Caco-2 (cell line): ENCODE results near the gene SEC11C. TPM values are rescaled to one million over a fixed set of nuclear protein-coding genes. Genes with fewer than 3 reads are reported as not detected.

ENCODE experiments used
- BruUV-seq: library from RNA; stranded (reverse); fragments of 400-500 nt; replicated peaks from 2 replicates; lab custom pipeline; 2021; lab: Mats Ljungman, UMichigan
- CTCF ChIA-PET: fragments of 300-600 bp; sonication (Branson Sonifier 250); formaldehyde crosslinking; loops from one replicate; lab custom pipeline; 2022; ENCODE audit warnings: antibody characterized with exemption; lab: Charles Lee
- POLR2A ChIA-PET: fragments of 300-600 bp; sonication (Branson Sonifier 250); formaldehyde crosslinking; loops from one replicate; lab custom pipeline; 2022; ENCODE audit warnings: antibody characterized with exemption; lab: Charles Lee
- DNase-seq, 2 experiments: peaks; one replicate each; pipeline versions ENCODE4 v3.0.0 to v3.0.0-alpha.2; 2020 to 2022
- H3K27me3 ChIP-seq: replicated peaks from 2 replicates; pipeline ENCODE4 v1.6.0; 2011; ENCODE audit warnings: low read length; ENCODE audit not compliant: control insufficient read depth, insufficient read depth
- H3K36me3 ChIP-seq: 2 replicates; pipeline ENCODE4 v1.5.1; 2011; ENCODE audit warnings: low read length; ENCODE audit not compliant: control insufficient read depth, insufficient read depth
- H3K4me1 ChIP-seq: fragments of 250-450 bp; sonication (Bioruptor Pico); 2 replicates; pipeline ENCODE4 v1.5.1; 2020; ENCODE audit warnings: mild to moderate bottlenecking
- H3K4me3 ChIP-seq: 2 replicates; pipeline ENCODE4 v1.5.1; 2011; ENCODE audit warnings: low read depth, mild to moderate bottlenecking, control low read depth, low read length
- H3K9me3 ChIP-seq: fragments of 250-450 bp; sonication (Bioruptor Pico); 2 replicates; pipeline ENCODE4 v1.5.1; 2020; ENCODE audit warnings: mild to moderate bottlenecking, moderate library complexity
- H3K27ac Mint-ChIP-seq: one replicate; pipeline ENCODE4 v1.8.0; 2022; ENCODE audit warnings: mixed read lengths; ENCODE audit not compliant: unreplicated experiment
- H3K27me3 Mint-ChIP-seq: one replicate; pipeline ENCODE4 v1.8.0; 2022; ENCODE audit warnings: mixed read lengths; ENCODE audit not compliant: insufficient read depth, unreplicated experiment
- H3K36me3 Mint-ChIP-seq: one replicate; pipeline ENCODE4 v1.8.0; 2022; ENCODE audit warnings: mild to moderate bottlenecking, mixed read lengths; ENCODE audit not compliant: insufficient read depth, unreplicated experiment
- H3K4me1 Mint-ChIP-seq: one replicate; pipeline ENCODE4 v1.8.0; 2022; ENCODE audit warnings: low read depth, mixed read lengths; ENCODE audit not compliant: unreplicated experiment
- H3K4me3 Mint-ChIP-seq: one replicate; pipeline ENCODE4 v1.8.0; 2022; ENCODE audit warnings: mild to moderate bottlenecking, moderate library complexity, mixed read lengths; ENCODE audit not compliant: unreplicated experiment
- H3K9me3 Mint-ChIP-seq: one replicate; pipeline ENCODE4 v1.8.0; 2022; ENCODE audit warnings: mixed read lengths; ENCODE audit not compliant: unreplicated experiment
- intact Hi-C: fragments of 100-400 bp; cut with micrococcal nuclease; formaldehyde crosslinking; loops from one replicate; pipeline ENCODE4 v1.10.0; 2022; ENCODE audit not compliant: unreplicated experiment
- total RNA-seq: library from RNA; stranded (reverse); gene quantifications from 2 replicates; pipeline ENCODE4 v1.2.3, GENCODE V29; 2022
- TF ChIP-seq, protein P1 (sequence below), 2 experiments: fragments of 200-600 bp in 1 of 2; IDR thresholded peaks; 1 replicate in 1 of 2; 2 replicates in 1 of 2; pipeline versions ENCODE4 v1.5.1 to v1.8.0; 2011 to 2022; ENCODE audit warnings: antibody characterized with exemption in 1 of 2, control low read depth in 1 of 2, inconsistent platforms in 1 of 2, low read depth in 1 of 2, low read length in 1 of 2, mild to moderate bottlenecking in 1 of 2, moderate library complexity in 1 of 2; ENCODE audit not compliant: insufficient read depth in 1 of 2, severe bottlenecking in 1 of 2, unreplicated experiment in 1 of 2

Gene SEC11C
- total RNA-seq, 1 experiment from 2014 or later = 36.1 TPM

DNA sequence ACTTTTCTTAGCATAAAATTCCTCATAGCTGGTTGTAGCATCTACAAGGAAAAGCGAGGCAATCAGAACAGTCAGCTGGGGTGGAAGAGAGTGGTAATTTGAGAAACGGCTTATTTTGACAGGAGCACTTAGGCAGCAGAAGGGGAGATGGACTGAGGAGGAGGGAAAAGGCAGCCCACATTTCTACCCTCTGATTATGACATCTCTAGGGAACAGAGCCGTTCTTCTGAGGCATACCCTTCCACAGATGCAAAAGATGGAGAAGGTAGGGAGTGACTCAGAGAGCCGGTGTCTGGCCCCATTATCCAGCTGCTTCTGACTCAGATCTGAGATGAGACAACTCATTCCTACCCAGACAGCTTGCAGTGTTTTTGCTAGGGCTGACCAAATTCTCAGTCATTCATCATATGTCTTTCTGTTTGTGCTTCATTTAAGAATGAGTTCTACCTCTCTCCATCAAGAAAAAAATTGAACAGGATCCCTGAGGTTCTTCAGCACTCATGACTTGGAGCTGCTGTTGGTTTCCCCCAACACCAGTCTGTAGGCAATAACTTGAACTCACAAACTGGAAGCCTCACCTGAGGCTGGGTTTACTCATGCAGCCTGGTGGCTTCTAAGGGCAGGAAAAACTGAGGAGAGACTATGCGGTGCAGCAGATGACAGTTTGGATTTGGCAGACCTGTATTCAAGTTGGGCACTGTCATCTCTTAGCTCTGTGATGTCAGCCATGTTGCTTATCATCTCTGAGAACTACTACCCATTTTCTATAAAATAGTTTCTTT lies 15.9 kb upstream of the SEC11C start:
- BruUV-seq = no TSS peak
- H3K4me3 Mint-ChIP-seq = no peak overlapping the region
- Histone ChIP-seq H3K36me3 (no peaks in the 10 kb centered on the region), H3K4me3 (no peak overlapping the region), H3K4me1 (no peaks in the 10 kb centered on the region), H3K9me3 (no peaks in the 10 kb centered on the region), H3K27me3 (no peaks in the 10 kb centered on the region)
- H3K9me3 Mint-ChIP-seq = no peaks in the 10 kb centered on the region
- no peak for DNase-seq
- no peaks in the 10 kb centered on the region for H3K4me1 Mint-ChIP-seq
- ChIA-PET POLR2A (no interaction called here), CTCF (no interaction called here)
- no peaks in the 10 kb centered on the region for H3K36me3 Mint-ChIP-seq
- TF ChIP-seq, protein P1, sequence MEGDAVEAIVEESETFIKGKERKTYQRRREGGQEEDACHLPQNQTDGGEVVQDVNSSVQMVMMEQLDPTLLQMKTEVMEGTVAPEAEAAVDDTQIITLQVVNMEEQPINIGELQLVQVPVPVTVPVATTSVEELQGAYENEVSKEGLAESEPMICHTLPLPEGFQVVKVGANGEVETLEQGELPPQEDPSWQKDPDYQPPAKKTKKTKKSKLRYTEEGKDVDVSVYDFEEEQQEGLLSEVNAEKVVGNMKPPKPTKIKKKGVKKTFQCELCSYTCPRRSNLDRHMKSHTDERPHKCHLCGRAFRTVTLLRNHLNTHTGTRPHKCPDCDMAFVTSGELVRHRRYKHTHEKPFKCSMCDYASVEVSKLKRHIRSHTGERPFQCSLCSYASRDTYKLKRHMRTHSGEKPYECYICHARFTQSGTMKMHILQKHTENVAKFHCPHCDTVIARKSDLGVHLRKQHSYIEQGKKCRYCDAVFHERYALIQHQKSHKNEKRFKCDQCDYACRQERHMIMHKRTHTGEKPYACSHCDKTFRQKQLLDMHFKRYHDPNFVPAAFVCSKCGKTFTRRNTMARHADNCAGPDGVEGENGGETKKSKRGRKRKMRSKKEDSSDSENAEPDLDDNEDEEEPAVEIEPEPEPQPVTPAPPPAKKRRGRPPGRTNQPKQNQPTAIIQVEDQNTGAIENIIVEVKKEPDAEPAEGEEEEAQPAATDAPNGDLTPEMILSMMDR (IDR thresholded peaks at IDR 0.05; ENCODE audit: insufficient read depth in 1 of 2, low read depth in 1 of 2, low read length in 1 of 2, severe bottlenecking in 1 of 2, unreplicated experiment in 1 of 2) = no peak
- H3K27ac Mint-ChIP-seq = no peak overlapping the region
- intact Hi-C loops = no loop called here
- peaks cover 4% of the 10 kb centered on the region for H3K27me3 Mint-ChIP-seq

DNA sequence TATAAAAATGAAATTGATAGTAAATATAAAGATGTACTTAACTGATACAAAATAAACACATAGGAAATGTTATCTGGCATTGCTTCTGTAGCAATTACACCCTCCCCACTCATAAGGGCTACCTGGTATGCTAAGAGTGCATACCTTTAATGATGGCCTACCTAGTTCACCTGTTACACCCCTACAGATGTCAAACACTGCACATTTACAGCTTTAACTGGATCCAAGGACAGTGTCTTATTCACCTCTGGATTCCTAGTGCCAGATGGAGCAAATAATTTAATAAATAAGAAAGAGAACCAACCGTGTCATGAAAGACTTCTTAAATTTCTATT lies 15.3 kb upstream of the SEC11C start:
- Mint-ChIP-seq H3K4me3 (no peak overlapping the region), H3K9me3 (no peaks in the 10 kb centered on the region)
- intact Hi-C loops = no loop called here

DNA sequence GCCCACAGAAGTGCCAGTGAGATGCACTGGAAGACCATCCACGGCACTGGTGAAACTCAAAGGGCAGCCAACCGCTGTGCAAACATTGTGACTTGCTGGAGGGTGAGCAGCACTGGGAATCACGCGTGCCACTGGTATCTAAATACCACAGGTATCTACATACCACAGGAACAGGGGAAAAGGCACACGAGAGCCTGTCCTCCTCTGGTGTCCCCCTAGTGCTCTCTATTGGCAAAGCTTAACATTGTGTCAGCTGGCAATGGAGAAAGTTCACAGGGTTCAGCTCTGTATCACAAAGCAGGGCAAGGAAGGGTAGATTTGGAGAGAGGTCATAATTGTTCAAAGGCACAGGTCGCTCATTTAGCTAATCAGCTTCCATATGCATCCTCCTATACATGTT lies 12.6 kb upstream of the SEC11C start:
- H3K4me3 ChIP-seq = no peak overlapping the region
- Mint-ChIP-seq H3K9me3 (no peaks in the 10 kb centered on the region), H3K36me3 (no peaks in the 10 kb centered on the region), H3K27ac (no peak overlapping the region), H3K27me3 (peaks cover 4% of the 10 kb centered on the region), H3K4me3 (no peak overlapping the region), H3K4me1 (no peaks in the 10 kb centered on the region)
- no peaks in the 10 kb centered on the region for H3K9me3 ChIP-seq
- BruUV-seq = no TSS peak
- no peaks in the 10 kb centered on the region for H3K4me1 ChIP-seq
- DNase-seq = peak in 1 of 2 experiments; percentile 1
- TF ChIP-seq, protein P1 (IDR thresholded peaks at IDR 0.05; ENCODE audit: insufficient read depth in 1 of 2, low read depth in 1 of 2, low read length in 1 of 2, severe bottlenecking in 1 of 2, unreplicated experiment in 1 of 2) = no peak
- no peaks in the 10 kb centered on the region for H3K27me3 ChIP-seq
- ChIA-PET POLR2A (no interaction called here), CTCF (no interaction called here)
- no peaks in the 10 kb centered on the region for H3K36me3 ChIP-seq
- intact Hi-C loops = loop anchor here (2.0 kb wide), 1 partner anchor 42 kb away; no protein-coding TSS in a partner anchor

More for the DNA sequence above, 15.3 kb upstream of the SEC11C start:
- DNase-seq = no peak
- H3K27ac Mint-ChIP-seq = no peak overlapping the region
- no peaks in the 10 kb centered on the region for H3K36me3 ChIP-seq
- H3K36me3 Mint-ChIP-seq = no peaks in the 10 kb centered on the region
- H3K4me1 Mint-ChIP-seq = no peaks in the 10 kb centered on the region
- H3K4me1 ChIP-seq = no peaks in the 10 kb centered on the region
- CTCF ChIA-PET = no interaction called here
- POLR2A ChIA-PET = no interaction called here
- H3K9me3 ChIP-seq = no peaks in the 10 kb centered on the region
- H3K27me3 ChIP-seq = no peaks in the 10 kb centered on the region
- TF ChIP-seq, protein P1 (IDR thresholded peaks at IDR 0.05; ENCODE audit: insufficient read depth in 1 of 2, low read depth in 1 of 2, low read length in 1 of 2, severe bottlenecking in 1 of 2, unreplicated experiment in 1 of 2) = no peak
- BruUV-seq = no TSS peak
- no peak overlapping the region for H3K4me3 ChIP-seq
- H3K27me3 Mint-ChIP-seq = peaks cover 4% of the 10 kb centered on the region
